GM23248 (cell line): ENCODE measurements around the gene KIN. TPM values are rescaled to one million over a fixed set of nuclear protein-coding genes. Genes with fewer than 3 reads are reported as not detected.
"Not testable (repeated sequence)": the region's sequence is repeated elsewhere in the genome, so short reads cannot be mapped to it uniquely, and the experiment has no call there.

Source experiments
- DNase-seq: peaks from one replicate; pipeline ENCODE4 v3.0.0-alpha.2; 2015
- H2AFZ ChIP-seq: fragments of 200-600 bp; sonication (generic); 2 replicates; pipeline ENCODE4 v1.6.1; 2016; ENCODE audit warnings: antibody characterized with exemption
- H3F3A ChIP-seq: fragments of 200-600 bp; sonication (generic); 2 replicates; pipeline ENCODE4 v1.6.1; 2016; ENCODE audit warnings: mild to moderate bottlenecking, antibody characterized with exemption, mixed run types; ENCODE audit not compliant: insufficient read depth
- H3K27ac ChIP-seq: fragments of 200-600 bp; sonication (generic); 2 replicates; pipeline ENCODE4 v1.5.1; 2016; ENCODE audit warnings: mild to moderate bottlenecking
- H3K27me3 ChIP-seq: fragments of 200-600 bp; sonication (generic); replicated peaks from 2 replicates; pipeline ENCODE4 v1.6.1; 2016; ENCODE audit warnings: mild to moderate bottlenecking; ENCODE audit not compliant: insufficient read depth
- H3K36me3 ChIP-seq: fragments of 200-600 bp; sonication (generic); 2 replicates; pipeline ENCODE4 v1.6.1; 2016; ENCODE audit warnings: low read depth, mild to moderate bottlenecking
- H3K4me1 ChIP-seq: fragments of 200-600 bp; sonication (generic); 2 replicates; pipeline ENCODE4 v1.6.1; 2016; ENCODE audit warnings: mild to moderate bottlenecking; ENCODE audit not compliant: insufficient read depth
- H3K4me2 ChIP-seq: fragments of 200-600 bp; sonication (generic); one replicate; pipeline ENCODE4 v1.6.1; 2016; ENCODE audit warnings: mild to moderate bottlenecking; ENCODE audit not compliant: unreplicated experiment
- H3K4me3 ChIP-seq: fragments of 200-600 bp; sonication (generic); 2 replicates; pipeline ENCODE4 v1.5.1; 2016; ENCODE audit warnings: mild to moderate bottlenecking
- H3K79me2 ChIP-seq: fragments of 200-600 bp; sonication (generic); 2 replicates; pipeline ENCODE4 v1.6.1; 2016; ENCODE audit warnings: mild to moderate bottlenecking; ENCODE audit not compliant: insufficient read depth
- H3K9ac ChIP-seq: fragments of 200-600 bp; sonication (generic); 2 replicates; pipeline ENCODE4 v1.6.1; 2016; ENCODE audit warnings: mild to moderate bottlenecking
- H3K9me2 ChIP-seq: fragments of 200-600 bp; sonication (generic); 2 replicates; pipeline ENCODE4 v1.6.1; 2016; ENCODE audit warnings: mixed run types, mild to moderate bottlenecking, moderate library complexity; ENCODE audit not compliant: insufficient read depth
- H3K9me3 ChIP-seq: fragments of 200-600 bp; sonication (generic); one replicate; pipeline ENCODE4 v1.6.1; 2017; ENCODE audit warnings: low read depth
- H4K20me1 ChIP-seq: fragments of 200-600 bp; sonication (generic); 2 replicates; pipeline ENCODE4 v1.6.0; 2016; ENCODE audit not compliant: insufficient read depth
- EZH2 ChIP-seq: fragments of 200-600 bp; sonication (generic); IDR thresholded peaks from 2 replicates; pipeline ENCODE4 v1.6.1; 2018; ENCODE audit warnings: antibody characterized with exemption, mild to moderate bottlenecking; ENCODE audit not compliant: insufficient read depth, poor library complexity, severe bottlenecking
- EZH2phosphoT487 ChIP-seq: fragments of 200-600 bp; sonication (generic); IDR thresholded peaks from 2 replicates; pipeline ENCODE4 v1.6.1; 2018; ENCODE audit warnings: antibody characterized with exemption, moderate library complexity, mild to moderate bottlenecking, low read depth; ENCODE audit not compliant: insufficient read depth
- WGBS, 2 experiments: methylation state at CpG; one replicate each; pipeline ENCODE4 v1.1.6; 2015 to 2017; ENCODE audit warnings: low lambda C conversion rate in 2 of 2, low coverage in 1 of 2; ENCODE audit errors: missing lambda C conversion rate in 2 of 2; 5-methylcytosine and 5-hydroxymethylcytosine counted together
- in situ Hi-C: fragments of 300-500 bp; cut with MboI; formaldehyde crosslinking; loops from 2 replicates; pipeline ENCODE4 v1.15.0; 2020
- polyA plus RNA-seq: library from polyadenylated mRNA; unstranded; fragments of >200 nt; fragmentation: Nextera tagmentation; extraction: Ambion mirVana; gene quantifications from 2 replicates; pipeline ENCODE4 v1.2.1, GENCODE V29; 2016
- total RNA-seq: library from RNA; depleted of rRNA; stranded (reverse); fragments of >200 nt; shearing (Covaris generic); gene quantifications from 2 replicates; pipeline ENCODE4 v1.2.3, GENCODE V29; 2014

KIN gene
- total and polyA plus RNA-seq, 2 experiments from 2014 or later, result 3.8 to 10.6 TPM

DNA sequence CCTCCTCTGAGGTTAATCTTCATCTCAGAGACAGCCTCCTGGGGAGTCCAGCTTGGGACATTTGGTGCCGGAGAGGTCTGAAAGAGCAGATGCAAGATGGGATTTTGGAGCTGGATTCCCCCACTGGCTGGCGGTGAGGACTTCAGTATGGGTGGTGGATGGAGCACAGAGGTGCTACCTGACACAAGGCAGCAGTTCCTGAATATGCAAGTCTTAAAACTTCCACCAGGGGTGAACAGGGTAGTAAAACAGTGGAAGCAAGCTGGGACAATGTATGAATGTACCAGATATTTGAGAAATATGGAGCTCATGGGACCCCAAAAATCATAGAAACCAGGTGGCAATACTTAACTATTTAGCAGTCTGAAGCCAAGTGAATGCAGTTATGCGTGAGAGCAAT is 25.7 kb upstream of the KIN start:
- Histone ChIP-seq H3K4me2 (no peak overlapping the region), H2AFZ (no peak overlapping the region), H3K9me3 (no peaks in the 10 kb centered on the region), H3K4me3 (no peak overlapping the region), H3K4me1 (no peaks in the 10 kb centered on the region; the same call in 1 of the 2 replicates), H3K27me3 (no peaks in the 10 kb centered on the region), H3K79me2 (no peaks in the 10 kb centered on the region), H3K27ac (no peak overlapping the region), H3K9me2 (no peaks in the 10 kb centered on the region), H4K20me1 (no peaks in the 10 kb centered on the region), H3F3A (peaks cover 24% of the 10 kb centered on the region), H3K9ac (no peak overlapping the region), H3K36me3 (no peaks in the 10 kb centered on the region)
- DNase-seq, result no peak
- TF ChIP-seq EZH2phosphoT487 (no peak), EZH2 (no peak)
- WGBS, 2 experiments, result 45 to 49% methylated on average over 3 of the region's 3 CpGs
- in situ Hi-C loops, result no loop called here

DNA sequence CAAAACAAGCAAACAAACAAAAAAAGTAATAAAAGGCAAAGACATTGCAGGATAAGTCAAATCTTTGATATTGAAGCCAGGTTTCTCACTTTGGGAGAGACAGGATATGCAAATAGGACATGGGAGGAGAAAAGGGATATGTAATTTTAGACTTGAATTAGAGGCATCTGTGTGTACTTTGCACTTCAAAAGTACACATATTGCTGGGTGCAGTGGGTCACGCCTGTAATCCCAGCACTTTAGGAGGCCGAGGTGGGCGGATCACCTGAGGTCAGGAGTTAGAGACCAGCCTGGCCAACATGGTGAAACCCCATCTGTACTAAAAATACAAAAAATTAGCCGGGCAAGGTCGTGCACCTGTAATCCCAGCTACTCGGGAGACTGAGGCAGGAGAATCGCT is 23.9 kb upstream of the KIN start:
- peaks cover 32% of the 10 kb centered on the region for H3F3A ChIP-seq
- H3K9me3 ChIP-seq, DNase-seq, H3K79me2 ChIP-seq, H3K4me2 ChIP-seq, H3K4me3 ChIP-seq, H3K4me1 ChIP-seq, H3K9ac ChIP-seq, H3K27me3 ChIP-seq, H4K20me1 ChIP-seq, H3K27ac ChIP-seq, H3K9me2 ChIP-seq, in situ Hi-C loops, H2AFZ ChIP-seq: not testable (repeated sequence)
- peaks cover 15% of the 10 kb centered on the region for H3K36me3 ChIP-seq
- WGBS, 2 experiments, result 79 to 80% methylated on average over 7 of the region's 7 CpGs

DNA sequence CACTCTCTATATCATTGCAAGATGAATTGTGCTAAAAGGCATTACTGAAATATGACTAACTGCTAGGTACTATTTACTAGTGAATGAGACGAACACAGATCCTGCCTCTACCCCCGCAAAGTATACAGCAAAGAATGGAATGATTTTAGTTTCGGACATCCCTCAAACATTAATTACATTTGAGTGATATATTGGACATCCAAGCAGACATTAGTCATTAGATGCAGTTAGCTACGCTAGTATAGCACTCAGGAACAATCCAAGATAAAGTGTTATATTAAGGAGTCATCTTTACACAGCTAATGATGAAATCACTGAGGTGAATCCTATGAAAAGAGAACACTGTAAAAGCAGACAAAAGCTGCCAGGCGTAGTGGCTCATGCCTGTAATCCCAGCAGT is 23.2 kb upstream of the KIN start:
- in situ Hi-C loops, result no loop called here
- Histone ChIP-seq H3K27me3 (no peaks in the 10 kb centered on the region), H3K9me2 (no peaks in the 10 kb centered on the region), H2AFZ (no peak overlapping the region), H4K20me1 (no peaks in the 10 kb centered on the region), H3K36me3 (peaks cover 19% of the 10 kb centered on the region), H3K9ac (no peak overlapping the region), H3K4me3 (no peak overlapping the region), H3K9me3 (no peaks in the 10 kb centered on the region), H3K27ac (no peak overlapping the region), H3K4me2 (no peak overlapping the region), H3F3A (peaks cover 32% of the 10 kb centered on the region), H3K4me1 (no peaks in the 10 kb centered on the region), H3K79me2 (no peaks in the 10 kb centered on the region)
- DNase-seq, result no peak
- WGBS, 2 experiments, result 84 to 88% methylated on average over 5 of the region's 5 CpGs
- TF ChIP-seq EZH2phosphoT487 (no peak), EZH2 (no peak)

DNA sequence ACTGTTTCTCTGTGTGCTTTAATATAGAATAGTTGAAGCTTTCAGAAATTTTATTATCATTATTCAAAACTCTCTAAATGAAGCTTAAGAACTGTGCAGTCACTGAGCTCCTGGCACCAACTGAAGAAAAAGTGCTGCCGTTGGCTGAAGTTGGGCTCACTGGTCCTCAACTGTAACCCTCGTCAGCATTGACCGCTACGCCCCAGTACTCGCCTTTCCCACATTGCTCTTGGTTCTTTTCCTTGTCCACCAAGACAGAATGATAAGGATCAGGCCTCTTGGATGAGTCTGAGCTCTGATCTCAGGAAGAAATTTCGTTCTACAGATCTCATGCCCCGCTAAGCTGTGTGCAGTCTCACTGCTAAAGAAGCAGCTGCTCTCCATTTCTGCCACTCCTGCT is 22.6 kb upstream of the KIN start:
- no peak for DNase-seq
- Histone ChIP-seq H3K79me2 (no peaks in the 10 kb centered on the region), H3K4me3 (no peak overlapping the region), H3F3A (peaks cover 32% of the 10 kb centered on the region), H2AFZ (no peak overlapping the region), H3K9me3 (no peaks in the 10 kb centered on the region), H4K20me1 (no peaks in the 10 kb centered on the region), H3K9me2 (no peaks in the 10 kb centered on the region), H3K4me2 (no peak overlapping the region), H3K27me3 (no peaks in the 10 kb centered on the region), H3K9ac (no peak overlapping the region), H3K4me1 (no peaks in the 10 kb centered on the region), H3K36me3 (peaks cover 19% of the 10 kb centered on the region), H3K27ac (no peak overlapping the region)
- 74 to 78% methylated on average over 7 of the region's 7 CpGs for WGBS, 2 experiments
- in situ Hi-C loops, result no loop called here
- TF ChIP-seq EZH2, result no peak
- TF ChIP-seq EZH2phosphoT487, result no peak

DNA sequence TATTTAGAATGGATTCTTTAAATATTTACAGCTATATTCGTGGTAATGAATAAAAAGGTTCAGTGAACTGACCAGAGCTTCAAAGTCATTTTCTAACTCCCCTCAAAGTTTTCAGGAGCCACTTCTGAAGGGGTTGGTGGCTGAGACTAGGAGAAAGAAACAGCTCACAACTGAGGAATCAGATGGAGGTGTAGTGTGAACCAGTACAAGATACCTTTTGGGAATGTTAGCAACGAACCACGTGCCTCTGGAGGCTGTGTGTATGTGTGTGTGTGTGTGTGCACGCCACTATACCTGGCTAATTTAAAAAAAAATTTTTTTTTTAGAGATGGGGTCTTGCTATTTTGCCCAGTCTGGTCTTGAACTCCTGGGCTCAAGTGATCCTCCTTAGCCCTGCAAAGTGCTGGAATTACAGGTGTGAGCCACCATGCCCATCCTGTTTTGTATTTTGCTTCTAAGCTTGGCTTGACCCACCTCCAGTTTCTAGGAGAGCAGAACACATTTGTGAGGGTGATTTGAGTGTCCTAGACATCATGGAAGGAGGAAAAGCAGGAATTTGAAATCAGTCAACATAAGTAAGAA is 21.0 kb upstream of the KIN start:
- H3K9ac ChIP-seq, result no peak overlapping the region
- H3K4me3 ChIP-seq, result no peak overlapping the region
- H3K79me2 ChIP-seq, result peaks cover 16% of the 10 kb centered on the region
- TF ChIP-seq EZH2 (no peak), EZH2phosphoT487 (no peak)
- H3K4me1 ChIP-seq, result no peaks in the 10 kb centered on the region
- 98 to 100% methylated on average over 4 of the region's 4 CpGs for WGBS, 2 experiments
- in situ Hi-C loops, result no loop called here
- H3K27ac ChIP-seq, result no peak overlapping the region
- DNase-seq, result no peak
- H3K9me2 ChIP-seq, result no peaks in the 10 kb centered on the region
- no peak overlapping the region for H2AFZ ChIP-seq
- H3K4me2 ChIP-seq, result no peak overlapping the region
- peaks cover 35% of the 10 kb centered on the region for H3K36me3 ChIP-seq
- no peaks in the 10 kb centered on the region for H4K20me1 ChIP-seq
- H3F3A ChIP-seq, result peaks cover 32% of the 10 kb centered on the region
- H3K27me3 ChIP-seq, result no peaks in the 10 kb centered on the region
- H3K9me3 ChIP-seq, result no peaks in the 10 kb centered on the region
